RPMI7951 (cell line): ENCODE results near the gene CRIP1. TPM values are rescaled to one million over a fixed set of nuclear protein-coding genes. Genes with fewer than 3 reads are reported as not detected.

ENCODE experiments used
- DNase-seq: peaks from one replicate; pipeline ENCODE4 v3.0.0-alpha.2; 2012; ENCODE audit warnings: low read depth
- total RNA-seq: library from RNA; depleted of rRNA; stranded (reverse); fragments of >200 nt; shearing (Covaris generic); gene quantifications from 2 replicates; pipeline ENCODE4 v1.2.3, GENCODE V29; 2014; rRNA removed

The CRIP1 gene
- total RNA-seq, 1 experiment from 2014 or later: 0.12 TPM

- no peak for DNase-seq
Measured at GRCh38 chr14:105533391-105533790, 46.7 kb downstream of the CRIP1 start.

- DNase-seq: no peak
Measured at GRCh38 chr14:105533811-105534498, 47.3 kb downstream of the CRIP1 start.

GRCh38 chr14:105534586-105534985 is 47.9 kb downstream of the CRIP1 start:
- DNase-seq: no peak

GRCh38 chr14:105536051-105536450 is 49.4 kb downstream of the CRIP1 start:
- DNase-seq: no peak

- no peak for DNase-seq
Measured at GRCh38 chr14:105536691-105537579, 50.2 kb downstream of the CRIP1 start.

- DNase-seq: no peak
Measured at GRCh38 chr14:105537580-105538474, 51.1 kb downstream of the CRIP1 start.

Other genes with a start within 250 kb of the CRIP1 start
- 43.4 and 44.9 TPM in 2 replicates for gene BTBD6, start 238.4 kb upstream of the CRIP1 start, total RNA-seq
- gene BRF1, start 185.9 kb upstream of the CRIP1 start, total RNA-seq: 13.7 and 13.9 TPM in 2 replicates
- gene PACS2, start 172.1 kb upstream of the CRIP1 start, total RNA-seq: 18.1 and 18.6 TPM in 2 replicates
- not detected in 2 replicates for gene TEX22, start 88.3 kb upstream of the CRIP1 start, total RNA-seq
- gene MTA1, start 67.1 kb upstream of the CRIP1 start, total RNA-seq: 15.3 and 18.4 TPM in 2 replicates
- gene CRIP2, start 12.1 kb upstream of the CRIP1 start, total RNA-seq: 120 and 146 TPM in 2 replicates
- 13.7 and 21.0 TPM in 2 replicates for gene TEDC1, start 4.4 kb downstream of the CRIP1 start, total RNA-seq
- 0.36 and 0.98 TPM in 2 replicates for gene TMEM121, start 39.7 kb downstream of the CRIP1 start, total RNA-seq